ENCODE data around the gene FAM234B.

FAM234B gene

DNA sequence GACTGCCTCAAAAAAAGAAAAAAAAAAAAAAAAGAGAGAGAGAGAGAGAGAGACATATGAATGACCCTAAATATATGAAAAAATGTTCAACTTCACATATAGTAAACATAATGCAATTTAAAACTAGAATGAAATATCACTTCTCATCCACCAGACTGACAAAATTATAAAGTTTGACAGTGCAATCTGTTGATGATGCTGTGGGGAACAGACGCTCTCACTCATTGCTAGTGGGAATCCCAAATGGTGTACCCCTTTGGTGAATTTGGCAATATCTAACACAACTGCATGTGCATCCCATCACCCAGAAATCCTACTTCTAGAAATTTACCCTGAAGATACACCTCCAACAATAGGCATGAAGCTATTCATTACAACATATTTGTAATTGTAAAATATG is 61.6 kb downstream of the FAM234B start:
- Histone ChIP-seq H3K9me3 (ENCODE audit: insufficient read depth, low read depth, low read length) (no peaks in the 10 kb centered on the region; the same call in 1 of the 2 replicates), H3K27me3 (ENCODE audit: insufficient read depth, low read length, poor library complexity, severe bottlenecking) (no peaks in the 10 kb centered on the region), H3K4me2 (ENCODE audit: low read depth, low read length, poor library complexity, severe bottlenecking) (no peak overlapping the region), H3K4me3 (ENCODE audit: low read length, poor library complexity, severe bottlenecking) (no peak overlapping the region), H3F3A (ENCODE audit: low read depth) (0 out of 2 replicates have a peak, but pooled peaks cover under 1% of the 10 kb centered on the region), H2AFZ (ENCODE audit: low read length) (no peak overlapping the region), H3K36me3 (ENCODE audit: insufficient read depth, low read length) (no peaks in the 10 kb centered on the region), H3K4me1 (ENCODE audit: insufficient read depth, low read length, poor library complexity, severe bottlenecking) (peaks cover 24% of the 10 kb centered on the region), H3K79me2 (ENCODE audit: insufficient read depth, low read length) (no peaks in the 10 kb centered on the region), H3K9me2 (replicated peaks; ENCODE audit: low read depth, low read length) (no peaks in the 10 kb centered on the region), H3K9ac (ENCODE audit: low read depth, low read length, poor library complexity, severe bottlenecking) (no peak overlapping the region), H4K20me1 (ENCODE audit: insufficient read depth, low read length, poor library complexity, severe bottlenecking) (no peaks in the 10 kb centered on the region)
- no peak for TF ChIP-seq EZH2phosphoT487 (IDR thresholded peaks at IDR 0.05; ENCODE audit: borderline replicate concordance)
- TF ChIP-seq, protein P1, sequence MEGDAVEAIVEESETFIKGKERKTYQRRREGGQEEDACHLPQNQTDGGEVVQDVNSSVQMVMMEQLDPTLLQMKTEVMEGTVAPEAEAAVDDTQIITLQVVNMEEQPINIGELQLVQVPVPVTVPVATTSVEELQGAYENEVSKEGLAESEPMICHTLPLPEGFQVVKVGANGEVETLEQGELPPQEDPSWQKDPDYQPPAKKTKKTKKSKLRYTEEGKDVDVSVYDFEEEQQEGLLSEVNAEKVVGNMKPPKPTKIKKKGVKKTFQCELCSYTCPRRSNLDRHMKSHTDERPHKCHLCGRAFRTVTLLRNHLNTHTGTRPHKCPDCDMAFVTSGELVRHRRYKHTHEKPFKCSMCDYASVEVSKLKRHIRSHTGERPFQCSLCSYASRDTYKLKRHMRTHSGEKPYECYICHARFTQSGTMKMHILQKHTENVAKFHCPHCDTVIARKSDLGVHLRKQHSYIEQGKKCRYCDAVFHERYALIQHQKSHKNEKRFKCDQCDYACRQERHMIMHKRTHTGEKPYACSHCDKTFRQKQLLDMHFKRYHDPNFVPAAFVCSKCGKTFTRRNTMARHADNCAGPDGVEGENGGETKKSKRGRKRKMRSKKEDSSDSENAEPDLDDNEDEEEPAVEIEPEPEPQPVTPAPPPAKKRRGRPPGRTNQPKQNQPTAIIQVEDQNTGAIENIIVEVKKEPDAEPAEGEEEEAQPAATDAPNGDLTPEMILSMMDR (conservative IDR thresholded peaks at IDR 0.05; ENCODE audit: low read length) = no peak

DNA sequence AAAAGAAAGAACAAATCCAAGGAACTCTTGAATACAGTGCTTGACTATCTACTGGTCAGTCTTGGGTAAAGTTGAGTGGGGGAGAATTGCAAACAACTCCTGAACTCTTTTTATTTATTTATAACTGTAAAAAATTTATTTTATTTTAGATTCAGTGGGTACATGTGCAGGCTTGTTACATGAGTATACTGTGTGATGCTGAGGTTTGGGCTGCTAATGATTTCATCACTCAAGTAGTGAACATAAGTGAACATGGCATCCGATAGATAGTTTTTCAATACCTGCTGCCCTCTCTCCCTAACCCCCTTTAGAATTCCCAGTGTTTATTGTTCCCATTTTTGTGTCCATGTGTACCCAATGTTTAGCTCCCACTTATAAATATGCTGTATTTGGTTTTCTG is 62.5 kb downstream of the FAM234B start:
- Histone ChIP-seq H3K9ac (ENCODE audit: low read depth, low read length, poor library complexity, severe bottlenecking) (no peak overlapping the region), H4K20me1 (ENCODE audit: insufficient read depth, low read length, poor library complexity, severe bottlenecking) (no peaks in the 10 kb centered on the region), H3K36me3 (ENCODE audit: insufficient read depth, low read length) (no peaks in the 10 kb centered on the region), H3K4me3 (ENCODE audit: low read length, poor library complexity, severe bottlenecking) (no peak overlapping the region), H3K9me2 (replicated peaks; ENCODE audit: low read depth, low read length) (no peaks in the 10 kb centered on the region), H3K4me1 (ENCODE audit: insufficient read depth, low read length, poor library complexity, severe bottlenecking) (peaks cover 21% of the 10 kb centered on the region), H3K27me3 (ENCODE audit: insufficient read depth, low read length, poor library complexity, severe bottlenecking) (no peaks in the 10 kb centered on the region), H2AFZ (ENCODE audit: low read length) (no peak overlapping the region), H3K79me2 (ENCODE audit: insufficient read depth, low read length) (no peaks in the 10 kb centered on the region), H3K9me3 (ENCODE audit: insufficient read depth, low read depth, low read length) (no peaks in the 10 kb centered on the region; the same call in 1 of the 2 replicates), H3K4me2 (ENCODE audit: low read depth, low read length, poor library complexity, severe bottlenecking) (no peak overlapping the region), H3F3A (ENCODE audit: low read depth) (no peaks in the 10 kb centered on the region)
- no peak for TF ChIP-seq EZH2phosphoT487 (IDR thresholded peaks at IDR 0.05; ENCODE audit: borderline replicate concordance)
- TF ChIP-seq, protein P1 (conservative IDR thresholded peaks at IDR 0.05; ENCODE audit: low read length) = no peak

DNA sequence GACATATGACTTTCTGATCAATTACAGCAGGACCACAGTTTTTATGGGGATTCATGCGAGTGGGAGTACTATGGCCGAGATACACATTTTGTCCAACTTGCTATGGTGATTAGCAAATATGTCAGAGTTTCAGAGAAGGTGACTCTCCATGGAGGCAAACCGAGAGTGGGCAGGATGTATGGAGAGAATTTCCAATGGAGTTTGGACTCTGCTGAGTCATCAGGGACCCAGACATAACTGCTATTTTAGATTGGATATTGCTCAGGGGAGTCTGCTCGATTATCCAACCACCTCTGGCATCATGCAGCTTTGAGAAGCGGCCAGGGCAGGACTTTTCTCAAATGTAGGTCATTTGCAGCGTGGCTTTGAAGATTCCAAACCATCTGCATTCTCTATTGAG is 68.8 kb downstream of the FAM234B start:
- Histone ChIP-seq H3K9me3 (ENCODE audit: insufficient read depth, low read depth, low read length) (no peaks in the 10 kb centered on the region; the same call in 1 of the 2 replicates), H4K20me1 (ENCODE audit: insufficient read depth, low read length, poor library complexity, severe bottlenecking) (no peaks in the 10 kb centered on the region), H3K4me2 (ENCODE audit: low read depth, low read length, poor library complexity, severe bottlenecking) (no peak overlapping the region), H2AFZ (ENCODE audit: low read length) (no peak overlapping the region), H3K36me3 (ENCODE audit: insufficient read depth, low read length) (no peaks in the 10 kb centered on the region), H3K79me2 (ENCODE audit: insufficient read depth, low read length) (no peaks in the 10 kb centered on the region), H3K9me2 (replicated peaks; ENCODE audit: low read depth, low read length) (no peaks in the 10 kb centered on the region), H3F3A (ENCODE audit: low read depth) (no peaks in the 10 kb centered on the region), H3K9ac (ENCODE audit: low read depth, low read length, poor library complexity, severe bottlenecking) (no peak overlapping the region), H3K4me1 (ENCODE audit: insufficient read depth, low read length, poor library complexity, severe bottlenecking) (peaks cover 17% of the 10 kb centered on the region), H3K4me3 (ENCODE audit: low read length, poor library complexity, severe bottlenecking) (no peak overlapping the region), H3K27me3 (ENCODE audit: insufficient read depth, low read length, poor library complexity, severe bottlenecking) (no peaks in the 10 kb centered on the region)
- TF ChIP-seq EZH2phosphoT487 (IDR thresholded peaks at IDR 0.05; ENCODE audit: borderline replicate concordance) = no peak
- TF ChIP-seq, protein P1 (conservative IDR thresholded peaks at IDR 0.05; ENCODE audit: low read length) = no peak
